Measurements from ENCODE around the gene SCARF1. TPM values are rescaled to one million over a fixed set of nuclear protein-coding genes. Genes with fewer than 3 reads are reported as not detected.
"Not testable (repeated sequence)": the region's sequence is repeated elsewhere in the genome, so short reads cannot be mapped to it uniquely, and the experiment has no call there.

Gene SCARF1
- total RNA-seq, 1 donor from 2014 or later: 0.43 TPM

GRCh38 chr17:1661045-1661444, 15.5 kb upstream of the SCARF1 start:
- H3K4me1 Mint-ChIP-seq (ENCODE audit: low read depth): no peaks in the 10 kb centered on the region
- H3K27me3 Mint-ChIP-seq: no peaks in the 10 kb centered on the region
- no peak overlapping the region for H3K27ac Mint-ChIP-seq
- no peaks in the 10 kb centered on the region for H3K9me3 Mint-ChIP-seq (ENCODE audit: low read depth)
- no peak for TF ChIP-seq CTCF (IDR thresholded peaks at IDR 0.05; ENCODE audit: unreplicated experiment)
- DNase-seq (ENCODE audit: low spot score, unreplicated experiment): no peak
- H3K4me3 Mint-ChIP-seq (ENCODE audit: low read depth): no peak overlapping the region
- H3K36me3 Mint-ChIP-seq (ENCODE audit: insufficient read depth): peaks cover 52% of the 10 kb centered on the region

GRCh38 chr17:1658100-1658499, 12.6 kb upstream of the SCARF1 start:
- Mint-ChIP-seq H3K4me3 (ENCODE audit: low read depth) (no peak overlapping the region), H3K9me3 (ENCODE audit: low read depth) (no peaks in the 10 kb centered on the region), H3K27me3 (no peaks in the 10 kb centered on the region), H3K27ac (no peak overlapping the region), H3K36me3 (ENCODE audit: insufficient read depth) (peaks cover 62% of the 10 kb centered on the region), H3K4me1 (ENCODE audit: low read depth) (no peaks in the 10 kb centered on the region)
- no peak for TF ChIP-seq CTCF (IDR thresholded peaks at IDR 0.05; ENCODE audit: unreplicated experiment)
- DNase-seq (ENCODE audit: low spot score, unreplicated experiment): no peak

- Mint-ChIP-seq H3K9me3 (ENCODE audit: low read depth) (no peaks in the 10 kb centered on the region), H3K27me3 (no peaks in the 10 kb centered on the region), H3K4me3 (ENCODE audit: low read depth) (no peak overlapping the region), H3K4me1 (ENCODE audit: low read depth) (peaks cover 4% of the 10 kb centered on the region), H3K36me3 (ENCODE audit: insufficient read depth) (peaks cover 54% of the 10 kb centered on the region), H3K27ac (no peak overlapping the region)
- no peak for DNase-seq (ENCODE audit: low spot score, unreplicated experiment)
- no peak for TF ChIP-seq CTCF (IDR thresholded peaks at IDR 0.05; ENCODE audit: unreplicated experiment)
Measured at GRCh38 chr17:1653735-1654134, 8.2 kb upstream of the SCARF1 start.

GRCh38 chr17:1652794-1653193, 7.3 kb upstream of the SCARF1 start:
- not testable (repeated sequence) for H3K27ac Mint-ChIP-seq; H3K4me3 Mint-ChIP-seq (ENCODE audit: low read depth); H3K4me1 Mint-ChIP-seq (ENCODE audit: low read depth); H3K27me3 Mint-ChIP-seq; DNase-seq (ENCODE audit: low spot score, unreplicated experiment); H3K9me3 Mint-ChIP-seq (ENCODE audit: low read depth)
- H3K36me3 Mint-ChIP-seq (ENCODE audit: insufficient read depth): peaks cover 45% of the 10 kb centered on the region

GRCh38 chr17:1651559-1651844, 6.0 kb upstream of the SCARF1 start:
- TF ChIP-seq CTCF (IDR thresholded peaks at IDR 0.05; ENCODE audit: unreplicated experiment): no peak
- no peak for DNase-seq (ENCODE audit: low spot score, unreplicated experiment)
- H3K27me3 Mint-ChIP-seq: peaks cover 6% of the 10 kb centered on the region
- no peak overlapping the region for H3K27ac Mint-ChIP-seq
- peaks cover 5% of the 10 kb centered on the region for H3K4me1 Mint-ChIP-seq (ENCODE audit: low read depth)
- no peak overlapping the region for H3K4me3 Mint-ChIP-seq (ENCODE audit: low read depth)
- H3K36me3 Mint-ChIP-seq (ENCODE audit: insufficient read depth): peaks cover 37% of the 10 kb centered on the region
- no peaks in the 10 kb centered on the region for H3K9me3 Mint-ChIP-seq (ENCODE audit: low read depth)

GRCh38 chr17:1650731-1651558, 5.4 kb upstream of the SCARF1 start:
- no peak overlapping the region for H3K27ac Mint-ChIP-seq
- H3K9me3 Mint-ChIP-seq (ENCODE audit: low read depth): no peaks in the 10 kb centered on the region
- H3K4me3 Mint-ChIP-seq (ENCODE audit: low read depth): no peak overlapping the region
- no peak for DNase-seq (ENCODE audit: low spot score, unreplicated experiment)
- H3K4me1 Mint-ChIP-seq (ENCODE audit: low read depth): peaks cover 5% of the 10 kb centered on the region
- H3K27me3 Mint-ChIP-seq: peaks cover 8% of the 10 kb centered on the region
- H3K36me3 Mint-ChIP-seq (ENCODE audit: insufficient read depth): peaks cover 33% of the 10 kb centered on the region
- TF ChIP-seq CTCF (IDR thresholded peaks at IDR 0.05; ENCODE audit: unreplicated experiment): no peak

Measured in progenitor cell of endocrine pancreas (in vitro differentiated cells).